K562 (cell line): ENCODE results near the gene EPHB1. TPM values are rescaled to one million over a fixed set of nuclear protein-coding genes. Genes with fewer than 3 reads are reported as not detected.

Source experiments
- ATAC-seq: fragments of 200-7000 bp; cut with Tn5 transposase; 3 replicates; pipeline ENCODE4 v1.9.1; 2020; ENCODE audit warnings: moderate library complexity
- BruUV-seq: library from RNA; stranded (reverse); fragments of 400-500 nt; replicated peaks from 2 replicates; lab custom pipeline; 2021; lab: Mats Ljungman, UMichigan
- CTCF ChIA-PET: fragments of 300-600 bp; formaldehyde crosslinking; extraction: SDS; loops from one replicate; lab custom pipeline; 2021; ENCODE audit warnings: low intra/inter-chr PET ratio; lab: Yijun Ruan, JAX
- POLR2A ChIA-PET: fragments of 300-600, 350-650 bp; sonication (Branson Sonifier 250); formaldehyde crosslinking; extraction: SDS; loops from one replicate; lab custom pipeline; 2021; ENCODE audit warnings: antibody characterized with exemption, inconsistent platforms; lab: Yijun Ruan, JAX
- DNase-seq, 4 experiments: peaks; one replicate each; pipeline versions ENCODE4 v3.0.0 to v3.0.0-alpha.2; 2011 to 2018; ENCODE audit warnings: low spot score in 3 of 4, mixed read lengths in 3 of 4; ENCODE audit errors: extremely low read depth in 1 of 4
- FAIRE-seq: peaks from 2 replicates; lab custom pipeline; 2011; peaks lifted over from hg19 to GRCh38; lab: Jason Lieb, UNC
- H2AFZ ChIP-seq: 2 replicates; pipeline ENCODE4 v1.6.0; 2011; ENCODE audit warnings: low read depth, low read length, control low read depth, inconsistent platforms
- H3K27ac ChIP-seq: fragments of 200-600 bp; 3 replicates; pipeline ENCODE4 v1.8.0; 2011; ENCODE audit warnings: low read depth, mild to moderate bottlenecking, control low read depth, inconsistent platforms, low read length, moderate library complexity, mixed read lengths; ENCODE audit errors: extremely low read depth
- H3K27me3 ChIP-seq, 2 experiments: fragments of 300-600 bp in 1 of 2; 2 replicates in 1 of 2; 3 replicates in 1 of 2; pipeline versions ENCODE4 v1.6.0 to v1.8.0; 2011; ENCODE audit warnings: inconsistent platforms in 2 of 2, low read length in 2 of 2, mild to moderate bottlenecking in 1 of 2, mixed read lengths in 1 of 2, moderate library complexity in 1 of 2; ENCODE audit not compliant: control insufficient read depth in 2 of 2, insufficient read depth in 2 of 2
- H3K36me3 ChIP-seq: fragments of 300-600 bp; 3 replicates; pipeline ENCODE4 v1.8.0; 2011; ENCODE audit warnings: mild to moderate bottlenecking, low read length, inconsistent platforms; ENCODE audit not compliant: control insufficient read depth, insufficient read depth
- H3K4me1 ChIP-seq, 2 experiments: fragments of 200-600 bp in 1 of 2; replicated peaks in 1 of 2; 2 replicates in 1 of 2; 3 replicates in 1 of 2; pipeline versions ENCODE4 v1.5.1 to v1.8.0; 2011; ENCODE audit warnings: inconsistent platforms in 2 of 2, low read length in 2 of 2, mild to moderate bottlenecking in 1 of 2, mixed read lengths in 1 of 2, moderate library complexity in 1 of 2; ENCODE audit not compliant: control insufficient read depth in 2 of 2, insufficient read depth in 2 of 2
- H3K4me2 ChIP-seq: 2 replicates; pipeline ENCODE4 v1.6.1; 2011; ENCODE audit warnings: low read length, control low read depth, inconsistent platforms, mixed read lengths; ENCODE audit not compliant: insufficient read depth
- H3K4me3 ChIP-seq: fragments of 200-600 bp; sonication (generic), shearing (Covaris generic); 2 replicates; pipeline ENCODE4 v1.5.1; 2016; ENCODE audit warnings: control low read depth, inconsistent platforms
- H3K79me2 ChIP-seq: fragments of 200-600 bp; 3 replicates; pipeline ENCODE4 v1.8.0; 2011; ENCODE audit warnings: low read length, inconsistent platforms; ENCODE audit not compliant: control insufficient read depth, insufficient read depth
- H3K9ac ChIP-seq, 2 experiments: 2 replicates each; pipeline versions ENCODE4 v1.6.0 to v1.6.1; 2011; ENCODE audit warnings: low read depth in 2 of 2, low read length in 2 of 2, control low read depth in 1 of 2, inconsistent platforms in 1 of 2, mild to moderate bottlenecking in 1 of 2, mixed read lengths in 1 of 2; ENCODE audit not compliant: insufficient read depth in 1 of 2
- H3K9me1 ChIP-seq: one replicate; pipeline ENCODE4 v1.6.0; 2011; ENCODE audit warnings: inconsistent platforms, mild to moderate bottlenecking, low read length, moderate library complexity; ENCODE audit not compliant: control insufficient read depth, insufficient read depth
- H3K9me3 ChIP-seq: replicated peaks from 2 replicates; pipeline ENCODE4 v1.5.1; 2011; ENCODE audit warnings: low read depth, low read length, inconsistent platforms; ENCODE audit not compliant: control insufficient read depth, insufficient read depth
- H4K20me1 ChIP-seq: replicated peaks from 2 replicates; pipeline ENCODE4 v1.6.1; 2011; ENCODE audit warnings: low read length, inconsistent platforms, mixed read lengths; ENCODE audit not compliant: control insufficient read depth, insufficient read depth
- BACH1 ChIP-seq: fragments of 200-800 bp; sonication (Bioruptor generic); IDR thresholded peaks from 2 replicates; pipeline ENCODE4 v1.6.1; 2016; ENCODE audit warnings: missing genetic modification characterization, missing compliant biosample characterization
- FOXP4 ChIP-seq: sonication (generic); formaldehyde crosslinking; IDR thresholded peaks from 2 replicates; pipeline ENCODE4 v1.8.0; 2022; ENCODE audit warnings: mild to moderate bottlenecking, missing genetic modification reagents, borderline replicate concordance
- HBP1 ChIP-seq: fragments of 450-650 bp; formaldehyde crosslinking; IDR thresholded peaks from 2 replicates; pipeline ENCODE4 v1.4.0; 2022; ENCODE audit warnings: missing genetic modification characterization
- PKNOX1 ChIP-seq: fragments of 450-650 bp; IDR thresholded peaks from 2 replicates; pipeline ENCODE4 v1.6.1; 2016
- RAD21 ChIP-seq, 2 experiments: fragments of 250-450 bp in 1 of 2; fragments of 450-650 bp in 1 of 2; sonication (Bioruptor Pico) in 1 of 2; formaldehyde crosslinking in 1 of 2; IDR thresholded peaks in 1 of 2; conservative IDR thresholded peaks in 1 of 2; 2 replicates each; pipeline versions ENCODE4 v1.4.0 to v1.8.0; 2020 to 2022; ENCODE audit warnings: mild to moderate bottlenecking in 2 of 2, moderate library complexity in 1 of 2
- SIRT6 ChIP-seq: IDR thresholded peaks from one replicate; pipeline ENCODE4 v1.6.1; 2012; ENCODE audit warnings: low read depth, mild to moderate bottlenecking, control low read depth, inconsistent platforms, low read length, moderate library complexity
- SNRNP70 ChIP-seq: fragments of 200-400 bp; formaldehyde crosslinking; optimal IDR thresholded peaks from 2 replicates; pipeline ENCODE3; 2017; ENCODE audit warnings: low read depth, low read length
- XRCC3 ChIP-seq: fragments of 450-650 bp; IDR thresholded peaks from 2 replicates; pipeline ENCODE4 v1.6.1; 2017; ENCODE audit warnings: mild to moderate bottlenecking, moderate library complexity
- ZNF280B ChIP-seq: fragments of 250-450 bp; sonication (Bioruptor Pico); IDR thresholded peaks from 2 replicates; pipeline ENCODE4 v1.5.1; 2021; ENCODE audit warnings: mild to moderate bottlenecking
- ZNF436 ChIP-seq: fragments of 250-450, 450-650 bp; sonication (Bioruptor Pico); formaldehyde crosslinking; IDR thresholded peaks from 2 replicates; pipeline ENCODE4 v1.7.0; 2020; ENCODE audit warnings: mild to moderate bottlenecking
- ZNF609 ChIP-seq: sonication (generic); formaldehyde crosslinking; IDR thresholded peaks from 2 replicates; pipeline ENCODE4 v1.8.1; 2023; ENCODE audit warnings: missing genetic modification reagents, mild to moderate bottlenecking, borderline replicate concordance
- WGBS: fragments of 100-300 bp; shearing (Covaris generic); methylation state at CpG from one replicate; pipeline ENCODE4 v1.1.6; 2016; ENCODE audit warnings: low coverage, mixed read lengths; ENCODE audit not compliant: insufficient coverage; ENCODE audit errors: missing lambda C conversion rate; 5-methylcytosine and 5-hydroxymethylcytosine counted together
- in situ Hi-C: fragments of 300-500 bp; cut with MboI; formaldehyde crosslinking; loops from 4 replicates; pipeline ENCODE4 v1.15.0; 2018; ENCODE audit warnings: inconsistent platforms, mixed read lengths
- intact Hi-C: fragments of 100-400 bp; cut with micrococcal nuclease; formaldehyde crosslinking; loops from 2 replicates; pipeline ENCODE4 v1.14.2; 2022
- polyA plus RNA-seq, 8 experiments: library from polyadenylated mRNA; depleted of rRNA in 4 of 8; stranded (reverse) in 5 of 8; unstranded in 3 of 8; fragments of >200 nt; fragmentation: Nextera tagmentation in 2 of 8; fragmentation: Illumina TruSeq in 1 of 8; extraction: Ambion mirVana in 2 of 8; extraction: Trizol in 1 of 8; gene quantifications; 2 replicates each; pipeline versions ENCODE4 v1.2.1 to v1.2.3, GENCODE V29; 2011 to 2014; ENCODE audit warnings: inconsistent platforms in 1 of 8, missing spikeins in 1 of 8
- total RNA-seq, 7 experiments: library from RNA; depleted of rRNA in 6 of 7; stranded (reverse); fragments of >200 nt in 6 of 7; fragmentation: Illumina TruSeq in 2 of 7; extraction: Trizol in 2 of 7; gene quantifications; 2 replicates each; pipeline versions ENCODE4 v1.2.1 to v1.2.3, GENCODE V29; 2011 to 2021; ENCODE audit warnings: low replicate concordance in 1 of 7

EPHB1 gene
- total and polyA plus RNA-seq, 9 of the 15 experiments (the other 6 are each of a cell fraction or from before 2014, with no cell fraction given), result 0.29 TPM; not detected in 8

GRCh38 chr3:134847349-134847748 lies 52.3 kb downstream of the EPHB1 start:
- Histone ChIP-seq H3K9me1 (no peaks in the 10 kb centered on the region), H4K20me1 (no peaks in the 10 kb centered on the region), H3K9me3 (no peaks in the 10 kb centered on the region), H3K79me2 (no peaks in the 10 kb centered on the region), H3K27me3 (no peaks in the 10 kb centered on the region), H3K4me1 (no peaks in the 10 kb centered on the region), H3K4me3 (no peak overlapping the region), H3K36me3 (no peaks in the 10 kb centered on the region), H3K9ac (no peak overlapping the region), H3K27ac (no peak overlapping the region), H3K4me2 (no peak overlapping the region), H2AFZ (no peak overlapping the region)
- no TSS peak for BruUV-seq
- no peak for FAIRE-seq
- in situ Hi-C loops, result no loop called here
- ATAC-seq, result no peak
- WGBS, result 0% methylated on average over 2 of the region's 2 CpGs
- ChIA-PET POLR2A (no interaction called here), CTCF (no interaction called here)
- intact Hi-C loops, result no loop called here
- DNase-seq, result no peak
- no peak for TF ChIP-seq ZNF280B (CRISPR knock-in tag)
- no peak for TF ChIP-seq XRCC3
- TF ChIP-seq BACH1 (tag), result no peak
- TF ChIP-seq SNRNP70, result no peak
- no peak for TF ChIP-seq PKNOX1
- no peak for TF ChIP-seq FOXP4 (CRISPR knock-in tag)
- no peak for TF ChIP-seq HBP1 (CRISPR knock-in tag)
- TF ChIP-seq RAD21 (CRISPR knock-in tag; conservative IDR thresholded peaks at IDR 0.05 in 1 of 2, IDR thresholded peaks at IDR 0.05 in 1 of 2), result no peak
- no peak for TF ChIP-seq SIRT6
- no peak for TF ChIP-seq ZNF609
- TF ChIP-seq ZNF436 (CRISPR knock-in tag), result no peak
